Vagina (tissue), 2 donors: Measurements from ENCODE around the gene BROX. TPM values are rescaled to one million over a fixed set of nuclear protein-coding genes. Genes with fewer than 3 reads are reported as not detected.

Source experiments
- DNase-seq, 2 donors: peaks; one replicate each; pipeline ENCODE4 v3.0.0-alpha.2; 2017; ENCODE audit errors: extremely low spot score in 2 of 2
- H3K27ac ChIP-seq: fragments of 200-600 bp; sonication (generic); one replicate; pipeline ENCODE4 v1.5.1; 2019
- H3K27me3 ChIP-seq: fragments of 200-600 bp; sonication (generic); one replicate; pipeline ENCODE4 v1.5.1; 2019
- H3K36me3 ChIP-seq, 2 donors: fragments of 200-600 bp; sonication (generic); one replicate each; pipeline ENCODE4 v1.5.1; 2017 to 2019
- H3K4me1 ChIP-seq: fragments of 200-600 bp; sonication (generic); one replicate; pipeline ENCODE4 v1.5.1; 2019
- H3K4me3 ChIP-seq, 2 donors: fragments of 200-600 bp; sonication (generic); 1 replicate in 1 of 2; 2 replicates in 1 of 2; pipeline ENCODE4 v1.5.1; 2016 to 2019
- H3K9me3 ChIP-seq: fragments of 200-600 bp; sonication (generic); one replicate; pipeline ENCODE4 v1.5.1; 2019
- POLR2A ChIP-seq, 2 donors: fragments of 450-650 bp; IDR thresholded peaks; one replicate each; pipeline ENCODE4 v1.6.1; 2017; ENCODE audit warnings: antibody characterized with exemption in 2 of 2, mild to moderate bottlenecking in 2 of 2, moderate library complexity in 2 of 2
- POLR2AphosphoS5 ChIP-seq, 2 donors: sonication (generic); formaldehyde crosslinking; IDR thresholded peaks; one replicate each; pipeline ENCODE4 v1.9.0; 2017; ENCODE audit warnings: antibody characterized with exemption in 2 of 2, mild to moderate bottlenecking in 2 of 2, low read depth in 1 of 2; ENCODE audit not compliant: insufficient read depth in 1 of 2
- intact Hi-C: fragments of 100-400 bp; cut with DNase I; formaldehyde crosslinking; loops from one replicate; pipeline ENCODE4 v1.15.1; 2023
- total RNA-seq: library from RNA; depleted of rRNA; stranded (reverse); fragments of >200 nt; gene quantifications from one replicate; pipeline ENCODE4 v1.2.3, GENCODE V29; 2016
- TF ChIP-seq, protein P1 (sequence below), 3 experiments: fragments of 450-650 bp in 2 of 3; fragments of 200-600 bp in 1 of 3; sonication (generic) in 1 of 3; IDR thresholded peaks; one replicate each; pipeline ENCODE4 v1.5.1; 2017 to 2019; ENCODE audit warnings: antibody characterized with exemption in 3 of 3, mild to moderate bottlenecking in 2 of 3, moderate library complexity in 2 of 3

The BROX gene
- total RNA-seq, 1 donor from 2014 or later, result 26.0 TPM

DNA sequence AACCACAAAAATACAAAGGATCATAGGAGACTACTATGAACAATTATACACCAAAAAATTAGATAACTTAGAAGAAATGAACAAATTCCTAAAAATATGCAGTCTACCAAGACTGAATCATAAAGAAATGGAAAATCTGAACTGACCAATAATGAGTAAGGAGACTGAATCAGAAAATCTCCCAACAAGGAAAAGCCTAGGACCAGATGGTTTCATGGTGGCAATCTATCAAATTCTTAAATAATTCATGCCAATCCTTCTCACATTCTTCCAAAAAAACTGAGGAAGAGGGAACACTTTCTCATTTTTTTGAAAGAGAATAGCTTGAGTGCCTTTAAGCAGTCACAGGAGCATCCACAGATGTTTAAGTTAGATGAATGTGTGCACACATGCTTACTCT, 70.7 kb downstream of the BROX start:
- no peaks in the 10 kb centered on the region for H3K9me3 ChIP-seq
- TF ChIP-seq POLR2AphosphoS5 (IDR thresholded peaks at IDR 0.05; ENCODE audit: insufficient read depth in 1 of 2, low read depth in 1 of 2) (no peak), POLR2A (IDR thresholded peaks at IDR 0.05) (no peak)
- TF ChIP-seq, protein P1, sequence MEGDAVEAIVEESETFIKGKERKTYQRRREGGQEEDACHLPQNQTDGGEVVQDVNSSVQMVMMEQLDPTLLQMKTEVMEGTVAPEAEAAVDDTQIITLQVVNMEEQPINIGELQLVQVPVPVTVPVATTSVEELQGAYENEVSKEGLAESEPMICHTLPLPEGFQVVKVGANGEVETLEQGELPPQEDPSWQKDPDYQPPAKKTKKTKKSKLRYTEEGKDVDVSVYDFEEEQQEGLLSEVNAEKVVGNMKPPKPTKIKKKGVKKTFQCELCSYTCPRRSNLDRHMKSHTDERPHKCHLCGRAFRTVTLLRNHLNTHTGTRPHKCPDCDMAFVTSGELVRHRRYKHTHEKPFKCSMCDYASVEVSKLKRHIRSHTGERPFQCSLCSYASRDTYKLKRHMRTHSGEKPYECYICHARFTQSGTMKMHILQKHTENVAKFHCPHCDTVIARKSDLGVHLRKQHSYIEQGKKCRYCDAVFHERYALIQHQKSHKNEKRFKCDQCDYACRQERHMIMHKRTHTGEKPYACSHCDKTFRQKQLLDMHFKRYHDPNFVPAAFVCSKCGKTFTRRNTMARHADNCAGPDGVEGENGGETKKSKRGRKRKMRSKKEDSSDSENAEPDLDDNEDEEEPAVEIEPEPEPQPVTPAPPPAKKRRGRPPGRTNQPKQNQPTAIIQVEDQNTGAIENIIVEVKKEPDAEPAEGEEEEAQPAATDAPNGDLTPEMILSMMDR (IDR thresholded peaks at IDR 0.05), result no peak

DNA sequence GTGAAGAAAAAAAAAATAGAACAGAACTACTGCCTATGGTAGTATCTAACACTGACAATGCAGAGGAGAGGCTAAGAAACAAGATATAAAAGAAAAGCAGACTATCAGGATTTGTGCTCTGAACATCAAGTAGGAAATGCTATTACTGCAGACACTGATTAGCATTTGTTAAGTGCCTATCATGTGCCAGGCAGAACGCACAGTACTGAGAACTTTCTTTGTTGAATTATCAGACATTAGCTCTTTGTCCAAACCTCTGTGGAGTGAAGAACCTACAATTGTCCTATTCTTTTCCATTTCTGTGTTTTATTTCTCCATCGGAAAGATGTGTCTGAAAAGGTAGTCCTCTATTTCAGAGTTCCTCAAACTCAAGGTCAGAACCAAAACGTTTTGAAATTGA, 72.0 kb downstream of the BROX start:
- H3K27me3 ChIP-seq, result no peaks in the 10 kb centered on the region
- no peak overlapping the region for H3K27ac ChIP-seq
- intact Hi-C loops, result no loop called here
- no peaks in the 10 kb centered on the region for H3K9me3 ChIP-seq
- TF ChIP-seq, protein P1 (IDR thresholded peaks at IDR 0.05), result no peak
- TF ChIP-seq POLR2A (IDR thresholded peaks at IDR 0.05), result no peak
- TF ChIP-seq POLR2AphosphoS5 (IDR thresholded peaks at IDR 0.05; ENCODE audit: insufficient read depth in 1 of 2, low read depth in 1 of 2), result no peak
- peaks cover 11% of the 10 kb centered on the region for H3K4me1 ChIP-seq
- DNase-seq, result no peak
- no peak overlapping the region for H3K4me3 ChIP-seq
- H3K36me3 ChIP-seq, result no peaks in the 10 kb centered on the region

More for the DNA sequence above, 70.7 kb downstream of the BROX start:
- Histone ChIP-seq H3K27me3 (no peaks in the 10 kb centered on the region), H3K36me3 (no peaks in the 10 kb centered on the region), H3K4me3 (no peak overlapping the region), H3K4me1 (peaks cover 10% of the 10 kb centered on the region), H3K27ac (no peak overlapping the region)
- intact Hi-C loops, result no loop called here
- DNase-seq, result no peak

Other genes starting within 250 kb of the BROX start
- not detected for gene HHIPL2, start 164.5 kb upstream of the BROX start, total RNA-seq
- gene TAF1A, start 122.6 kb upstream of the BROX start, total RNA-seq, result 2.0 TPM
- gene MIA3, start 94.5 kb upstream of the BROX start, total RNA-seq, result 24.3 TPM
- gene AIDA, start 73 bp upstream of the BROX start, total RNA-seq, result 49.6 TPM
- gene FAM177B, start 24.6 kb downstream of the BROX start, total RNA-seq, result not detected
- gene DISP1, start 102.5 kb downstream of the BROX start, total RNA-seq, result 8.3 TPM